COLO668 (cell line): ENCODE data around the gene FBXW12.

Experiments
- DNase-seq: peaks from one replicate; lab custom pipeline; 2025; ENCODE audit not compliant: unreplicated experiment; lab: John Stamatoyannopoulos, UW

The FBXW12 gene

GRCh38 chr3:48406443-48407431 is 34.7 kb downstream of the FBXW12 start:
- DNase-seq: no peak

DNA sequence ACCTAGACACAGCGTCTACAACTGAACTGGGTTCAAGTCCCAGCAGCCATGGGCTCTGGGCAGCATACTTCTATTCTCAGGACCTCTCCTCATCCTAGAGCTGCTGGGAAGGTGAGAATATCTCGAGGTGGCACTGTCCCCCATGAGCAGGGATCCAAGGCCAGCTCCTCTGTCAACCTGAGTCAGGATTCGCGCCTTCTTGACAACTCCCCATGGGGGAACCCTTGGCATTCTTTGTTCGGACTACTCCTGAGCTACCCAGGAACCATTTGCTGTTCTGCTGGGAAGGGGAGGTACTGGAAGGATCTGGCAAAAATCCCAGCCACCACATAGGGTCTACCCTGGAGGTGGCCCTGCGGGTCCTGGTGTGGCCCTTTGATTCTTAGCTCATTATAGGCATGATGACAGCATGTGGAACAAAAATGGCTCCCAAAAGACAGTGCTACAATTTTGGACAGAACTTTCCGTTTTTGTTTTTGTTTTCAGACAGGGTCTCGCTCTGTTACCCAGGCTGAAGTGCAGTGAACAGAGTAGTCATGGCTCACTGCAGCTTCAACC is 35.6 kb downstream of the FBXW12 start:
- no peak for DNase-seq

DNA sequence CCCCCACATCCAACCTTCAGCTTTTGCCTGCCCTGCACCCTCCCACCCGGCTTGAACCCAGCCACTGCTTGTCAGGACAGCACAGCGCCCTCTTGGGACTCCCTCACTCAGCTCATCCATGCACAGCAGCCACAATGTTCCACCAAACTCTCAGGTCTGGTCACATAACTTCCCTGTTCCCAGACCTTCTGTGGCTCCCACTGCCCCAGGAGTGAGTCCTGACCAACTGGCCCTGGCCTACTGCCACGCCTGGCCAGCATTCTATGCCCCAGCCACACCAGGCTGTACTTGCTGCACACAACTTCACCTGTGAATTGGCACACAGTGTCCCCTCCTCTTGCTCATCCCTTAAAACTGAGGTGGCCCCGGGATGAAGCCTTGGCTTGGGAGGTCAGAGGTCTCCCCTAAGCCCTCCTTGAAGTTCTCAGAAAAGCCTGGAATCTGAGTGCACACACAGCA is 36.8 kb downstream of the FBXW12 start:
- no peak for DNase-seq

- DNase-seq: no peak
Observed at GRCh38 chr3:48409291-48410201, 37.5 kb downstream of the FBXW12 start.

DNA sequence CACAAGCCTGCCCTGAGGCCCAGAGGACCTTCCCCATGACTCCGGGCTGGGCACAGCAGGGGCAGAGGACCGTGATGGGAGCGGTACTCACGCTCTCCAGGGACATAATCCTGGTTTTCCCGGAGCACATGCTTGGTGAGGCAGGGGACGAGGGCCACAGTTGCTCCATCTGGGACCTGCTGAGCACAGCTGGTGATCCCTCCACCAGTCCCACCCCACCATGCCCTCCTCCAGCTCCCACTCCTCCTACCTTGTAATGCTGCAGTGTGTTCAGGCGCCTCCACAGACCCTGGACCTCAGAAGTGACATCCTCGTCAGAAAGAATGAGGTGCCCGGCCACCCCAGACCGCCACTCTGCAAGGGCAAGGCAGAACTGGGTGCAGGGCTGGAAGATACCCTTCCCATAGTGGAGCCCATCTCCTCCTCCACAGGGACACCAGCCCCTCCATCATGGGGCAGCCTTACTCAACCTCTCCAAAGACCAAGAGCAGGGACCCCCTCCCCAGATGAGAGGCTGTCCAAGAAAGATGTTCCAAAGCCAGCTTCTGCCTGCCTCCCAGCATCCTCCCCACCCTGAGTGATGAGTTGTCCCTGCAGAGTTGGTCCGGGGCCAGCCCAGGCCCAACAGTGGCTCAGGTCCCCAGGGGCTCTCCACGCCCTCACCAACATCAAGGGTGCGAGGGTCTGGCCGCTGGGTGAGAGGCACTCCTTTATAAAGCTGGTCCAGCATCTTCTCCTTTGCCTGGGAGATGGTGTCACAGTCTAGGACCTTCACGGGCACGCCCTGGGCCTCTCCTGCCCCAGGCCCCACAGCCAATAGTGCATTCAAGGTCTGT is 38.4 kb downstream of the FBXW12 start:
- DNase-seq: no peak

- no peak for DNase-seq
Observed at GRCh38 chr3:48411041-48411588, 39.1 kb downstream of the FBXW12 start.

GRCh38 chr3:48411606-48412374 is 39.8 kb downstream of the FBXW12 start:
- DNase-seq: no peak

DNA sequence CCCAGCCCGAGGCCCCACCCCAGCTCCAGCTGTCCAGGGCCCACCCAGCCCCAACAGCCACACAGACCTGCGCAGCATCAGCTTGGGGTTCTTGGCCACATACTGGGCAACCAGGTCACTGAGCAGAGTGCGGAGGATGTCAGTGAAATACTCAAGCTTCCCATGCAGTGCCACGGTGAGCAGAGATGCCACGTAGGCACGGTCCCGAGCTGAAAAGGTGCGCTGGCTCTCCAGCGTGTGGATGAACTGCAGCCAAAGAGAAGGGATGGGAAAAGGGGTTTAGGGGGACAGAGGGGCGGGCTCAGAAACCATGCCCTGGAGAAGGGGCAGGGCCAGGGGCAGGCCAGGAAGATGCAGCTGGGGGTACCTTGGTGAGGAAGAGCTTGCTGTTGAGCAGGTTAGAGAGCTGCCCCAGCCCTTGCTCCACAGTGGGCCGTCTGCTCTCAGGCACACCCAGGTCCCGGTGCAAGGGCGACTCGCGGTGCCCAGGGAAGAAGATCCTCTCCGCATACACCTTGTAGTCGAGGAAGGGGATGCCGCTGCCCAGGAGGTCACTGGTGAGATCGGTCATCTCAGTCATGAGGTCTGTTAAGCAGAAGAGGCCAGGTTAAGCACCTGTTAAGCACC is 40.5 kb downstream of the FBXW12 start:
- DNase-seq: no peak

- DNase-seq: no peak
Observed at GRCh38 chr3:48413086-48413485, 41.1 kb downstream of the FBXW12 start.

DNA sequence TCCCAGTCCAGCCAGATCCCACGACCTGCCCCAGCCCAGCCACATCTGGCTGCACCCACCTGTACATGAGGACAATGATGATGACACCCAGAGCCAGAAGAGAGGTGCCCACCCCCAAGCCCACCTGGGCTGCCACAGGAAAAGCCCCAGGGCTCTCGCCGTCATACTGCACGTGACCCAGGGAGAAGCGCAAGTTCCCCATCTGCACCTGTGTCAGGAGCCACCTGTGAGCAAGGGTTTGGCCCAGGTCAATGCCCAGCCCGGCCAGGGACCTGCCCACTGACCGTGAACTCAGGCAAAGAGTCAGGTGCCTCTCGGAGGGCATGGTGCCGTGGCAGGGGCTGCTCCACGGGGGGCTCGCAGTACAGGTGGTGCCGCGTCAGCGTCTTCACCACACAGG is 41.6 kb downstream of the FBXW12 start:
- DNase-seq: no peak

- no peak for DNase-seq
Observed at GRCh38 chr3:48414376-48415250, 42.6 kb downstream of the FBXW12 start.

GRCh38 chr3:48415251-48415953 is 43.4 kb downstream of the FBXW12 start:
- no peak for DNase-seq

GRCh38 chr3:48416091-48416505 is 44.1 kb downstream of the FBXW12 start:
- DNase-seq: no peak

- no peak for DNase-seq
Observed at GRCh38 chr3:48416546-48416945, 44.5 kb downstream of the FBXW12 start.

DNA sequence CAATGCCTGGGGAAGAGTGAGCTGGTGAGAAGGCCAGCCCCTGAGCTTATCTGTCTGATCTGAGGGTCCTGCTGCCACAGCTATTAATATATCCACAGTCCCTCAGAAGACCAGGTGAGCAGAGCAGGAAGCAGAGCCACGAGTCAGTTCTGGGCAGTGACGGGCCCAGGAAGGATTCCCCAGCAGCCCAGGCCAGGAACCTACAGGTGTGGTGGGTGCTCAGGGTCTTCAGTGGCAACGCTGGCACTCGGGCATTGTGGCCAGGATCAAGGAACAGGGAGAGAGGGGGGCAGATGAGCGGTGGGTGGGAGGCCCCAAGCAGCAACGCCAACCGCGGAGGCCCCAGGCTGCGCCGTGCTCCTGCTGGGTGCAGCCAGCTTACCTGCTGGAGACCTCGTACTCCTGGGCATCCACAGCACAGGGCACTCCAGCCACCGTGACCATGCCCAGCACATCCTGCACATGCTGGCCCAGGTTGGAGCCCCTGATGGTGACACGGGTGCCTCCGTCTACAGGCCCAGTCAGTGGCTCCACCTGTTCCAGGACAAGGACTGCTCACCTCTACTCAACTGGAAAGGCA is 45.6 kb downstream of the FBXW12 start:
- no peak for DNase-seq

DNA sequence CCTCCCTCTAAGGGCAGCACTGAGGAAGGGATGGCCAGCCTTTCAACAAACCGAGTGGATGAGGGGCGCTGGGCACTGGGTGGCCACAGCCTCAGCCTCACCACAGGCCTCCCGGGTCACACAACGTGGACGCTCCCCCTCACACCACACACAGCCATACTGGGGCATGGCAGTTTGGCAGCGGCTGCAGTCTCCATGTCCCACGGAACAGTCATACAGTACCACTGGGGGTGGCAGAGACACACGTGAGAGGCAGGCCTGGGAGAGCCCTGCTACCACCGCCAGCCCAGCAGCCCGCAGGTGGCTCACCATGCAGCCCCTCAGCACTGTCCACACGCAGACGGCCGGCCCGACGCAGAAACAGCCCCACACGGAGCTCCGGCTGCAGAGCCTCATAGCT is 46.1 kb downstream of the FBXW12 start:
- DNase-seq: no peak

- no peak for DNase-seq
Observed at GRCh38 chr3:48418651-48419050, 46.6 kb downstream of the FBXW12 start.
